Esophagus muscularis mucosa (tissue), 4 donors: ENCODE measurements around the gene PPP1R14C. TPM values are rescaled to one million over a fixed set of nuclear protein-coding genes. Genes with fewer than 3 reads are reported as not detected.

Source experiments
- DNase-seq: peaks from one replicate; pipeline ENCODE4 v3.0.0-alpha.2; 2017; ENCODE audit errors: extremely low spot score
- H3K27ac ChIP-seq, 4 donors: fragments of 200-600 bp; sonication (generic); replicated peaks in 1 of 4; 1 replicate in 3 of 4; 2 replicates in 1 of 4; pipeline ENCODE4 v1.5.1; 2016 to 2019; ENCODE audit warnings: mild to moderate bottlenecking in 1 of 4
- H3K27me3 ChIP-seq, 4 donors: fragments of 200-600 bp; sonication (generic); one replicate each; pipeline versions ENCODE4 v1.5.1 to v1.6.0; 2016 to 2019
- H3K36me3 ChIP-seq, 4 donors: fragments of 200-600 bp; sonication (generic); one replicate each; pipeline ENCODE4 v1.5.1; 2016 to 2019
- H3K4me1 ChIP-seq, 4 donors: fragments of 200-600 bp; sonication (generic); one replicate each; pipeline ENCODE4 v1.5.1; 2016 to 2019
- H3K4me3 ChIP-seq, 4 donors: fragments of 200-600 bp; sonication (generic); 1 replicate in 2 of 4; 2 replicates in 2 of 4; pipeline ENCODE4 v1.5.1; 2016 to 2019; ENCODE audit warnings: mild to moderate bottlenecking in 4 of 4, moderate library complexity in 1 of 4
- H3K9me3 ChIP-seq, 4 donors: fragments of 200-600 bp; sonication (generic); 1 replicate in 3 of 4; 2 replicates in 1 of 4; pipeline ENCODE4 v1.5.1; 2016 to 2019
- EP300 ChIP-seq: sonication (generic); formaldehyde crosslinking; IDR thresholded peaks from one replicate; pipeline ENCODE4 v1.6.1; 2017; ENCODE audit warnings: antibody characterized with exemption
- POLR2A ChIP-seq: fragments of 450-650 bp; IDR thresholded peaks from one replicate; pipeline ENCODE4 v1.6.1; 2017; ENCODE audit warnings: antibody characterized with exemption, moderate library complexity, mild to moderate bottlenecking, low read depth
- POLR2AphosphoS5 ChIP-seq, 2 donors: sonication (generic); formaldehyde crosslinking; IDR thresholded peaks; one replicate each; pipeline ENCODE4 v1.6.1; 2017; ENCODE audit warnings: antibody characterized with exemption in 2 of 2
- WGBS: methylation state at CpG from one replicate; pipeline ENCODE4 v1.1.5; 2018; 5-methylcytosine and 5-hydroxymethylcytosine counted together
- intact Hi-C: fragments of 100-400 bp; cut with DNase I; formaldehyde crosslinking; loops from one replicate; pipeline ENCODE4 v1.15.1; 2023
- total RNA-seq, 4 donors: library from RNA; depleted of rRNA; stranded (reverse); fragments of >200 nt; gene quantifications; one replicate each; pipeline versions ENCODE4 v1.1.0 to v1.2.1, GENCODE V29; 2016
- TF ChIP-seq, protein P1 (sequence below), 3 experiments: fragments of 200-600 bp in 2 of 3; fragments of 450-650 bp in 1 of 3; sonication (generic) in 2 of 3; IDR thresholded peaks; one replicate each; pipeline ENCODE4 v1.5.1; 2017 to 2019; ENCODE audit warnings: antibody characterized with exemption in 3 of 3, mild to moderate bottlenecking in 2 of 3, moderate library complexity in 1 of 3

The PPP1R14C gene
- total RNA-seq, 4 donors from 2014 or later, result 0.26 to 0.40 TPM; not detected in 2

DNA sequence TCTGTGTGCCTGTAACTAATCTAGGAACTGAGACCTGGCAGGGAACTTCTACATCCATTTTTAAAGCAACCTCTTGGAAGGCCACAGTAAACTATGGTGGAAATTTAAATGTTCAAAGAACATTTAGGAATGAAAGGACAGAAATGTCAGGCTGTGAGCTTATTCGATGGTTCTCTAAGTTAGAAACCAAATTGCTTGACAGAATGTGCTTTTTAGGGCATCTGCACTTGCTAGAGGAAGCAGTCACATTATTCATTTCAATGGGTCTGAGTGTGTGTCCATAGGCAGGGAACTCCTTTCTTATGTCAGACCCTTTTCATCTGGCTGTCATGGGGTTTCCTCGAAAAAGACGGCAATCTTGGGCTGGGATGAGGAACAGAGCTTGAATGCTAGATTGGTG lies 84.4 kb downstream of the PPP1R14C start:
- DNase-seq, result no peak
- Histone ChIP-seq H3K9me3 (no peaks in the 10 kb centered on the region), H3K4me3 (no peak overlapping the region), H3K4me1 (no peaks in the 10 kb centered on the region), H3K36me3 (no peaks in the 10 kb centered on the region), H3K27me3 (no peaks in the 10 kb centered on the region), H3K27ac (no peak overlapping the region)
- TF ChIP-seq POLR2A (no peak), POLR2AphosphoS5 (IDR thresholded peaks at IDR 0.05) (no peak), EP300 (no peak)
- TF ChIP-seq, protein P1, sequence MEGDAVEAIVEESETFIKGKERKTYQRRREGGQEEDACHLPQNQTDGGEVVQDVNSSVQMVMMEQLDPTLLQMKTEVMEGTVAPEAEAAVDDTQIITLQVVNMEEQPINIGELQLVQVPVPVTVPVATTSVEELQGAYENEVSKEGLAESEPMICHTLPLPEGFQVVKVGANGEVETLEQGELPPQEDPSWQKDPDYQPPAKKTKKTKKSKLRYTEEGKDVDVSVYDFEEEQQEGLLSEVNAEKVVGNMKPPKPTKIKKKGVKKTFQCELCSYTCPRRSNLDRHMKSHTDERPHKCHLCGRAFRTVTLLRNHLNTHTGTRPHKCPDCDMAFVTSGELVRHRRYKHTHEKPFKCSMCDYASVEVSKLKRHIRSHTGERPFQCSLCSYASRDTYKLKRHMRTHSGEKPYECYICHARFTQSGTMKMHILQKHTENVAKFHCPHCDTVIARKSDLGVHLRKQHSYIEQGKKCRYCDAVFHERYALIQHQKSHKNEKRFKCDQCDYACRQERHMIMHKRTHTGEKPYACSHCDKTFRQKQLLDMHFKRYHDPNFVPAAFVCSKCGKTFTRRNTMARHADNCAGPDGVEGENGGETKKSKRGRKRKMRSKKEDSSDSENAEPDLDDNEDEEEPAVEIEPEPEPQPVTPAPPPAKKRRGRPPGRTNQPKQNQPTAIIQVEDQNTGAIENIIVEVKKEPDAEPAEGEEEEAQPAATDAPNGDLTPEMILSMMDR (IDR thresholded peaks at IDR 0.05), result no peak
- intact Hi-C loops, result no loop called here
- 88% methylated on average over 3 of the region's 3 CpGs for WGBS

GRCh38 chr6:150228072-150228733 lies 85.4 kb downstream of the PPP1R14C start:
- Histone ChIP-seq H3K4me3 (no peak overlapping the region), H3K36me3 (no peaks in the 10 kb centered on the region), H3K27ac (no peak overlapping the region), H3K9me3 (no peaks in the 10 kb centered on the region), H3K4me1 (no peaks in the 10 kb centered on the region), H3K27me3 (no peaks in the 10 kb centered on the region)
- DNase-seq, result no peak
- no peak for TF ChIP-seq EP300
- no peak for TF ChIP-seq POLR2AphosphoS5 (IDR thresholded peaks at IDR 0.05)
- TF ChIP-seq, protein P1 (IDR thresholded peaks at IDR 0.05), result no peak
- no peak for TF ChIP-seq POLR2A
- WGBS, result 81% methylated on average over 5 of the region's 5 CpGs
- intact Hi-C loops, result no loop called here

GRCh38 chr6:150229436-150230163 lies 86.8 kb downstream of the PPP1R14C start:
- Histone ChIP-seq H3K9me3 (no peaks in the 10 kb centered on the region), H3K36me3 (no peaks in the 10 kb centered on the region), H3K27ac (no peak overlapping the region), H3K4me3 (no peak overlapping the region), H3K4me1 (no peaks in the 10 kb centered on the region), H3K27me3 (no peaks in the 10 kb centered on the region)
- intact Hi-C loops, result no loop called here
- WGBS, result 74% methylated on average over 6 of the region's 6 CpGs
- TF ChIP-seq, protein P1 (IDR thresholded peaks at IDR 0.05), result no peak
- TF ChIP-seq POLR2AphosphoS5 (IDR thresholded peaks at IDR 0.05), result no peak
- no peak for TF ChIP-seq POLR2A
- no peak for TF ChIP-seq EP300
- DNase-seq, result no peak

DNA sequence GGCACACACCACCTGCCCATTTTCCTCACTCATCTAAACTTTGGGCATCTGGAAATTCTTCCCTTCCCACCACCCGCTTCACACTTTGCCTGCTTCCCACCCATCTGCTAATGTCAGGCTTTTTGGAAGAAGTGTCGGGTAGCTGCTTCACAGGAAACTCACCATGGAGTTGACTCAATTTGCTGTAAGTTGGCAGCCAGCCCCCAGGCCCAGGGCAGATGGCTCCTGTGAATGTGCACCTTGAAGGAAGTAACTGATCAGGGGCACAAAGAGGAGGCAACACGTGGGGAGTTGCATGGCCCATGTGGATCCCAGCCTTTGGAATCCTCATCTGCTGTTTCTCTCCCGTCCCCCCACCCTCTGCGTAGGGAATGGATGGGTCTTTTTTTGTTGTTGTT lies 87.3 kb downstream of the PPP1R14C start:
- WGBS, result 84% methylated on average over 5 of the region's 5 CpGs
- Histone ChIP-seq H3K4me1 (no peaks in the 10 kb centered on the region), H3K36me3 (no peaks in the 10 kb centered on the region), H3K4me3 (no peak overlapping the region), H3K9me3 (no peaks in the 10 kb centered on the region), H3K27ac (no peak overlapping the region), H3K27me3 (no peaks in the 10 kb centered on the region)
- no peak for TF ChIP-seq EP300
- TF ChIP-seq, protein P1 (IDR thresholded peaks at IDR 0.05), result no peak
- TF ChIP-seq POLR2A, result no peak
- no peak for TF ChIP-seq POLR2AphosphoS5 (IDR thresholded peaks at IDR 0.05)
- intact Hi-C loops, result no loop called here
- DNase-seq, result no peak
